Measurements from ENCODE around the gene TMEM117.
"Not testable (repeated sequence)": the region's sequence is repeated elsewhere in the genome, so short reads cannot be mapped to it uniquely, and the experiment has no call there.

TMEM117 gene

DNA sequence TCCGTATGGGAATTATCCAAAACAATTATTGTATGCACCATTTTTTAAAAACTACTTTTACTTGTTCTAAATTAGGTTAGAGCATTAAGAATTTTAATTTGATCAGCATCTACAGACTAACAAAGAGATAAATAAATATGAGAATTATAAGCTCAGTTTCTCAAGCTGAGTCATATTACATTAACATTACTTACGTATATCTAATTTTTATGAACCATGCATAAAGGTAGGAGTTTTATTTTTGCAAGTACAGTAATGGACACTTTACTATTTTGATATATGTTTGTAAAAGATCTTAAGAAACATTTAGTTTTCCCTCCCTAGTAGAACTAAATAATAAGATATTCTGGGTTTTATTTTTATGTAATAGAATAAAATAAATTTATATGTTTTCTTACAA, 410.1 kb downstream of the TMEM117 start:
- Histone ChIP-seq H2AFZ (no peak overlapping the region), H3K9me3 (ENCODE audit: control insufficient read depth, low read length) (no peaks in the 10 kb centered on the region), H3K36me3 (ENCODE audit: control insufficient read depth, insufficient read depth, low read length) (no peaks in the 10 kb centered on the region), H3K27me3 (ENCODE audit: control insufficient read depth, insufficient read depth, low read length) (no peaks in the 10 kb centered on the region), H3K4me1 (no peaks in the 10 kb centered on the region), H3K27ac (no peak overlapping the region), H3K4me3 (ENCODE audit: low read depth, low read length) (no peak overlapping the region), H3K9ac (no peak overlapping the region), H3K4me2 (ENCODE audit: low read length) (no peak overlapping the region), H3K79me2 (no peaks in the 10 kb centered on the region)
- TF ChIP-seq, protein P1, sequence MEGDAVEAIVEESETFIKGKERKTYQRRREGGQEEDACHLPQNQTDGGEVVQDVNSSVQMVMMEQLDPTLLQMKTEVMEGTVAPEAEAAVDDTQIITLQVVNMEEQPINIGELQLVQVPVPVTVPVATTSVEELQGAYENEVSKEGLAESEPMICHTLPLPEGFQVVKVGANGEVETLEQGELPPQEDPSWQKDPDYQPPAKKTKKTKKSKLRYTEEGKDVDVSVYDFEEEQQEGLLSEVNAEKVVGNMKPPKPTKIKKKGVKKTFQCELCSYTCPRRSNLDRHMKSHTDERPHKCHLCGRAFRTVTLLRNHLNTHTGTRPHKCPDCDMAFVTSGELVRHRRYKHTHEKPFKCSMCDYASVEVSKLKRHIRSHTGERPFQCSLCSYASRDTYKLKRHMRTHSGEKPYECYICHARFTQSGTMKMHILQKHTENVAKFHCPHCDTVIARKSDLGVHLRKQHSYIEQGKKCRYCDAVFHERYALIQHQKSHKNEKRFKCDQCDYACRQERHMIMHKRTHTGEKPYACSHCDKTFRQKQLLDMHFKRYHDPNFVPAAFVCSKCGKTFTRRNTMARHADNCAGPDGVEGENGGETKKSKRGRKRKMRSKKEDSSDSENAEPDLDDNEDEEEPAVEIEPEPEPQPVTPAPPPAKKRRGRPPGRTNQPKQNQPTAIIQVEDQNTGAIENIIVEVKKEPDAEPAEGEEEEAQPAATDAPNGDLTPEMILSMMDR (IDR thresholded peaks at IDR 0.05), result no peak

DNA sequence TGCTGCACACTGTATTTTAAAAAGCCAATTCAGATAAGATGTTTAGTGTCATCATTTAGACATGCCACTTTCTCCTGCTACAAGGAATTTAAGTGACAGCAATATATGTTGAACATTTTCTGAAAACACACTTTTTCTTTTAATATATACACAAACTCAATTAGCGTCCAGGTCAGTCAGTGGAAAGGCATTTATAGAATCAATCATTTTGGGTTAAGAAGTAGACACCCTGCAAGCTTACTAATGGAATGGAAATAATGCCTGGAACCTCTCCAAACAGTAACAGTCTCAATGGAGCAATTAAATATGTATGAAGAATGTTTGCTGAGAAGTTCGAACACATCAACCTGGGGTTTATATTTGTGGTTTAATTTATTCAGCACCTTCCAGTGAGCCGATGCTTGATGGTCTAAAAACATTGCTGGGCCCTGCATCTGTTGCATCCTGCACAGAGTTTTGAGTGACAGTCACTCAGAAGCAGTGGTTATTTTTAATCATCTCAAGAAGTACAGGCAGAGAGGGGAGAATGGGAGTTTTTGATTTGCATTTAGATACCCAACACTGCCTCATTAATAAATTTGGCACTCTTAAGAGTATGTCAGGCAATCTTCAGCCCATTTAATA, 410.7 kb downstream of the TMEM117 start:
- Histone ChIP-seq H3K9me3 (ENCODE audit: control insufficient read depth, low read length) (no peaks in the 10 kb centered on the region), H3K79me2 (no peaks in the 10 kb centered on the region), H3K4me2 (ENCODE audit: low read length) (no peak overlapping the region), H3K4me1 (no peaks in the 10 kb centered on the region), H3K9ac (no peak overlapping the region), H3K27me3 (ENCODE audit: control insufficient read depth, insufficient read depth, low read length) (no peaks in the 10 kb centered on the region), H2AFZ (no peak overlapping the region), H3K4me3 (ENCODE audit: low read depth, low read length) (no peak overlapping the region), H3K27ac (no peak overlapping the region), H3K36me3 (ENCODE audit: control insufficient read depth, insufficient read depth, low read length) (no peaks in the 10 kb centered on the region)
- TF ChIP-seq, protein P1 (IDR thresholded peaks at IDR 0.05), result no peak

DNA sequence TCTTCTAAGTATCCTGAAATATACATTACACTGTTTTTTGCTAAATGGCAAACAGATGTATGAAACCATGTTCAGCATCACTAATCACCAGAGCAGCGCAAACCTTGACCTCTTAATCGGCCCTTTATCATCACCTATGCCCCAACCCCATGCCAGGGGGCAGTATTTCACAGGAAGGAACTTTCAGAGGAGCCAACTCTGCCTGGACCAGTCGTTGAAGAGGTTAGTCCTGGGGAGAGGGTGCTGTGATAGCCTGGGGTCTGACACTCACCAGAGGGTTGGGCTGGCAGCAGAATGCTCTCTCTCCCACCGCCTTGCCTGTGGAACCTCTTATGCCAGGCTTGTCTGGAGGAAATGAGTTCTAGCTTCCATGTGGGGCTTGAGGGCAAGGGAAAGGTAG, 411.7 kb downstream of the TMEM117 start:
- TF ChIP-seq, protein P1 (IDR thresholded peaks at IDR 0.05), result no peak
- Histone ChIP-seq H3K27ac (no peak overlapping the region), H3K4me2 (ENCODE audit: low read length) (no peak overlapping the region), H3K9ac (no peak overlapping the region), H2AFZ (no peak overlapping the region), H3K4me3 (ENCODE audit: low read depth, low read length) (no peak overlapping the region), H3K79me2 (no peaks in the 10 kb centered on the region), H3K27me3 (ENCODE audit: control insufficient read depth, insufficient read depth, low read length) (no peaks in the 10 kb centered on the region), H3K9me3 (ENCODE audit: control insufficient read depth, low read length) (no peaks in the 10 kb centered on the region), H3K36me3 (ENCODE audit: control insufficient read depth, insufficient read depth, low read length) (no peaks in the 10 kb centered on the region), H3K4me1 (no peaks in the 10 kb centered on the region)

DNA sequence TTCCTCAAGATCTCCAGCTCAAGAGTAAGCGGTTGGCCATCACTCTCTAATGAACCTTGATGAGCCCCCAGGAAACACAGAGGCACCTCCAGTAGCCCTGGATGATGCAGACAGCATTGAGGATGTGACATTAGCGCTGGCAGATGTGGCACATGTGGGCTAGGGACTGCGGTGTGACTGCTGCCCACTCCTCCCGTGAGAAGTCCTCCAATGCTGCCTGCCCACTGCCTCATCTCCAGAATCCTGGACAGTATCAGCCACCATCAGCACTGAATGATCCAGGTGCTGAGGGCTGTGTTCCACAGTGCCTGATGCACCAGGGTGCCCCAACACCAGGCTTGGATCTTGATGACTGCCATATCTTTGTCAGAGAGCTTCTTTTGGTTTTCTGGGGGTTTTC, 412.6 kb downstream of the TMEM117 start:
- H3K27ac ChIP-seq, result no peak overlapping the region
- H3K36me3 ChIP-seq (ENCODE audit: control insufficient read depth, insufficient read depth, low read length), result no peaks in the 10 kb centered on the region
- no peak overlapping the region for H3K9ac ChIP-seq
- H2AFZ ChIP-seq, result no peak overlapping the region
- no peaks in the 10 kb centered on the region for H3K4me1 ChIP-seq
- H3K9me3 ChIP-seq (ENCODE audit: control insufficient read depth, low read length), result no peaks in the 10 kb centered on the region
- TF ChIP-seq, protein P1 (IDR thresholded peaks at IDR 0.05), result no peak
- no peaks in the 10 kb centered on the region for H3K27me3 ChIP-seq (ENCODE audit: control insufficient read depth, insufficient read depth, low read length)
- H3K4me3 ChIP-seq (ENCODE audit: low read depth, low read length), result no peak overlapping the region
- no peak overlapping the region for H3K4me2 ChIP-seq (ENCODE audit: low read length)
- no peaks in the 10 kb centered on the region for H3K79me2 ChIP-seq

DNA sequence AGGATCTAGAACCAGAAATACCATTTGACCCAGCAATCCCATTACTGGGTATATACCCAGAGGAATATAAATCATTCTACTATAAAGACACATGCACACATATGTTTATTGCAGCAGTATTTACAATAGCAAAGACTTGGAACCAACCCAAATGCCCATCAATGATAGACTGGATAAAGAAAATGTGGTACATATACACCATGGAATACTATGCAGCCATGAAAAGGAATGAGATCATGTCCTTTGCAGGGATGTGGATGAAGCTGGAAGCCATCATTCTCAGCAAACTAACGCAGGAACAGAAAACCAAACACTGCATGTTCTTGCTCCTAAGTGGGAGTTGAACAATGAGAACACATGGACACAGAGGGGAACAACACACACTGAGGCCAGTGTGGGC, 414.6 kb downstream of the TMEM117 start:
- H3K9me3 ChIP-seq (ENCODE audit: control insufficient read depth, low read length); H3K27ac ChIP-seq; H3K36me3 ChIP-seq (ENCODE audit: control insufficient read depth, insufficient read depth, low read length); H3K4me1 ChIP-seq; H3K4me3 ChIP-seq (ENCODE audit: low read depth, low read length); H3K9ac ChIP-seq; H3K79me2 ChIP-seq; H3K27me3 ChIP-seq (ENCODE audit: control insufficient read depth, insufficient read depth, low read length); H2AFZ ChIP-seq; H3K4me2 ChIP-seq (ENCODE audit: low read length): not testable (repeated sequence)
